HCT116 (cell line): Measurements from ENCODE around the gene LLGL2.

ENCODE experiments used
- CBX3 ChIP-seq: IDR thresholded peaks from 2 replicates; pipeline ENCODE4 v1.6.1; 2012; ENCODE audit warnings: low read depth
- CEBPB ChIP-seq: IDR thresholded peaks from 2 replicates; pipeline ENCODE4 v1.6.1; 2012; ENCODE audit warnings: low read depth
- EGR1 ChIP-seq: IDR thresholded peaks from 2 replicates; pipeline ENCODE4 v1.6.1; 2012; ENCODE audit warnings: low read depth
- EZH2 ChIP-seq: fragments of 200-600 bp; sonication (generic); IDR thresholded peaks from 2 replicates; pipeline ENCODE4 v1.6.1; 2017; ENCODE audit warnings: antibody characterized with exemption, mixed run types
- EZH2phosphoT487 ChIP-seq: fragments of 200-600 bp; IDR thresholded peaks from 2 replicates; pipeline ENCODE4 v1.6.1; 2018; ENCODE audit warnings: antibody characterized with exemption, borderline replicate concordance
- POLR2A ChIP-seq: IDR thresholded peaks from 2 replicates; pipeline ENCODE4 v1.7.0; 2011; ENCODE audit warnings: borderline replicate concordance; ENCODE audit not compliant: insufficient read depth, insufficient read length; ENCODE audit errors: extremely low read depth
- TF ChIP-seq, protein P1 (sequence below), 3 experiments: fragments of 200-600 bp in 1 of 3; sonication (generic) in 1 of 3; IDR thresholded peaks in 2 of 3; conservative IDR thresholded peaks in 1 of 3; 2 replicates each; pipeline ENCODE4 v1.5.1; 2012 to 2017; ENCODE audit warnings: low read depth in 2 of 3, low read length in 2 of 3, antibody characterized with exemption in 1 of 3, borderline replicate concordance in 1 of 3, control low read depth in 1 of 3, mild to moderate bottlenecking in 1 of 3, mixed read lengths in 1 of 3, mixed run types in 1 of 3, moderate library complexity in 1 of 3; ENCODE audit not compliant: insufficient read depth in 1 of 3

DNA sequence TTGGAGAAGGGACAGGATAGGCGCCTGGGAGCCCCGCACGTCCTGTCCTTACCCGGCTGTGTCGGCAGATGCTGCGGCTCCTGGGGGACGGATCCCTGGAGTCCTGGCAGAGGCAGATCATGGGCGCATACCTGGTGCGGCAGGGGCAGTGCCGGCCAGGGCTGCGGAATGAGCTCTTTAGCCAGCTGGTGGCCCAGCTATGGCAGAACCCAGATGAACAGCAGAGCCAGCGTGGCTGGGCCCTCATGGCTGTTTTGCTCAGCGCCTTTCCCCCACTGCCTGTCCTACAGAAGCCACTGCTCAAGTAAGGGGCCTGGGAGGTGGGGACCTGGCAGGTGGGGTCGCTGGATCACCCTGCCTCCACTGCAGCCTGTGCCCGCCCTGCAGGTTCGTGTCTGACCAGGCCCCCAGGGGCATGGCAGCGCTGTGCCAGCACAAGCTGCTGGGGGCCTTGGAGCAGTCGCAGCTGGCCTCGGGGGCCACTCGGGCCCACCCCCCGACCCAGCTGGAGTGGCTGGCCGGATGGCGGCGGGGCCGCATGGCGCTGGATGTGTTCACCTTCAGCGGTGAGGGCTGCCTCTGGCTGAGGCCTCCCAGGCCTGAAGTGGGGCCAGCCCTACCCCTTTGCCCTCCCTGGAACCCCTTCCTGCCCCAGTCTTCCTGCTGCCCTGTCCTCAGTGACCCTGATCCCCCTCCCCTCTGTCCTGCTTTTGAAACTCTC, 87.6 kb downstream of the LLGL2 start:
- TF ChIP-seq EZH2 (no peak), POLR2A (no peak), CBX3 (no peak), EGR1 (no peak), CEBPB (no peak), EZH2phosphoT487 (no peak)
- TF ChIP-seq, protein P1, sequence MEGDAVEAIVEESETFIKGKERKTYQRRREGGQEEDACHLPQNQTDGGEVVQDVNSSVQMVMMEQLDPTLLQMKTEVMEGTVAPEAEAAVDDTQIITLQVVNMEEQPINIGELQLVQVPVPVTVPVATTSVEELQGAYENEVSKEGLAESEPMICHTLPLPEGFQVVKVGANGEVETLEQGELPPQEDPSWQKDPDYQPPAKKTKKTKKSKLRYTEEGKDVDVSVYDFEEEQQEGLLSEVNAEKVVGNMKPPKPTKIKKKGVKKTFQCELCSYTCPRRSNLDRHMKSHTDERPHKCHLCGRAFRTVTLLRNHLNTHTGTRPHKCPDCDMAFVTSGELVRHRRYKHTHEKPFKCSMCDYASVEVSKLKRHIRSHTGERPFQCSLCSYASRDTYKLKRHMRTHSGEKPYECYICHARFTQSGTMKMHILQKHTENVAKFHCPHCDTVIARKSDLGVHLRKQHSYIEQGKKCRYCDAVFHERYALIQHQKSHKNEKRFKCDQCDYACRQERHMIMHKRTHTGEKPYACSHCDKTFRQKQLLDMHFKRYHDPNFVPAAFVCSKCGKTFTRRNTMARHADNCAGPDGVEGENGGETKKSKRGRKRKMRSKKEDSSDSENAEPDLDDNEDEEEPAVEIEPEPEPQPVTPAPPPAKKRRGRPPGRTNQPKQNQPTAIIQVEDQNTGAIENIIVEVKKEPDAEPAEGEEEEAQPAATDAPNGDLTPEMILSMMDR (IDR thresholded peaks at IDR 0.05 in 2 of 3, conservative IDR thresholded peaks at IDR 0.05 in 1 of 3; ENCODE audit: borderline replicate concordance in 1 of 3, insufficient read depth in 1 of 3, low read depth in 2 of 3, low read length in 2 of 3), result no peak
